Endometrial microvascular endothelial cells (primary cell): ENCODE measurements around the gene BLVRA. TPM values are rescaled to one million over a fixed set of nuclear protein-coding genes. Genes with fewer than 3 reads are reported as not detected.

Experiments used
- in situ Hi-C: cut with HindIII; loops from 2 replicates; pipeline ENCODE4 v1.10.0; 2017; ENCODE audit warnings: low sequenced_read_pairs, low pct_unique_long_range_greater_than_20kb; ENCODE audit errors: inconsistent ontology term
- total RNA-seq: library from RNA; depleted of rRNA; stranded (reverse); fragments of >200 nt; gene quantifications from one replicate; pipeline ENCODE4 v1.2.3, GENCODE V29; 2015; ENCODE audit errors: inconsistent ontology term

Gene BLVRA
- total RNA-seq, 1 donor from 2014 or later: 64.0 TPM

GRCh38 chr7:43747328-43748105 is 11.0 kb upstream of the BLVRA start:
- in situ Hi-C loops: no loop called here

GRCh38 chr7:43749383-43749940 is 9.0 kb upstream of the BLVRA start:
- in situ Hi-C loops: no loop called here

GRCh38 chr7:43750016-43750887 is 8.2 kb upstream of the BLVRA start:
- in situ Hi-C loops: no loop called here

GRCh38 chr7:43752411-43752810 is 6.1 kb upstream of the BLVRA start:
- in situ Hi-C loops: no loop called here

- in situ Hi-C loops: no loop called here
Measured at GRCh38 chr7:43753271-43753810, 5.1 kb upstream of the BLVRA start.

- in situ Hi-C loops: no loop called here
Measured at GRCh38 chr7:43753843-43754242, 4.6 kb upstream of the BLVRA start.

- in situ Hi-C loops: no loop called here
Measured at GRCh38 chr7:43754596-43754995, 3.9 kb upstream of the BLVRA start.

GRCh38 chr7:43756368-43757072 is 2.0 kb upstream of the BLVRA start:
- in situ Hi-C loops: no loop called here

- in situ Hi-C loops: no loop called here
Measured at GRCh38 chr7:43757073-43757720, 1.3 kb upstream of the BLVRA start.

- in situ Hi-C loops: no loop called here
Measured at GRCh38 chr7:43758822-43759683, 573 bp downstream of the BLVRA start.

- in situ Hi-C loops: no loop called here
Measured at GRCh38 chr7:43760861-43761260, 2.4 kb downstream of the BLVRA start.

- in situ Hi-C loops: no loop called here
Measured at GRCh38 chr7:43761382-43761781, 2.9 kb downstream of the BLVRA start.

- in situ Hi-C loops: no loop called here
Measured at GRCh38 chr7:43761938-43762692, 3.6 kb downstream of the BLVRA start.

- in situ Hi-C loops: no loop called here
Measured at GRCh38 chr7:43763183-43763582, 4.7 kb downstream of the BLVRA start.

- in situ Hi-C loops: no loop called here
Measured at GRCh38 chr7:43764039-43764761, 5.7 kb downstream of the BLVRA start.

GRCh38 chr7:43764807-43765491 is 6.5 kb downstream of the BLVRA start:
- in situ Hi-C loops: no loop called here
